Breast epithelium (tissue), 3 donors: ENCODE results near the gene SLC39A11.

Experiments
- CTCF ChIP-seq, 3 donors: fragments of 450-650 bp; IDR thresholded peaks; one replicate each; pipeline ENCODE4 v1.5.1; 2016 to 2017; ENCODE audit warnings: antibody characterized with exemption in 3 of 3, mild to moderate bottlenecking in 3 of 3, moderate library complexity in 3 of 3
- POLR2A ChIP-seq: fragments of 450-650 bp; IDR thresholded peaks from one replicate; pipeline ENCODE4 v1.6.1; 2016; ENCODE audit warnings: antibody characterized with exemption, mild to moderate bottlenecking, moderate library complexity
- POLR2AphosphoS5 ChIP-seq, 3 donors: sonication (generic); formaldehyde crosslinking; IDR thresholded peaks; one replicate each; pipeline ENCODE4 v1.6.1; 2017; ENCODE audit warnings: antibody characterized with exemption in 3 of 3

DNA sequence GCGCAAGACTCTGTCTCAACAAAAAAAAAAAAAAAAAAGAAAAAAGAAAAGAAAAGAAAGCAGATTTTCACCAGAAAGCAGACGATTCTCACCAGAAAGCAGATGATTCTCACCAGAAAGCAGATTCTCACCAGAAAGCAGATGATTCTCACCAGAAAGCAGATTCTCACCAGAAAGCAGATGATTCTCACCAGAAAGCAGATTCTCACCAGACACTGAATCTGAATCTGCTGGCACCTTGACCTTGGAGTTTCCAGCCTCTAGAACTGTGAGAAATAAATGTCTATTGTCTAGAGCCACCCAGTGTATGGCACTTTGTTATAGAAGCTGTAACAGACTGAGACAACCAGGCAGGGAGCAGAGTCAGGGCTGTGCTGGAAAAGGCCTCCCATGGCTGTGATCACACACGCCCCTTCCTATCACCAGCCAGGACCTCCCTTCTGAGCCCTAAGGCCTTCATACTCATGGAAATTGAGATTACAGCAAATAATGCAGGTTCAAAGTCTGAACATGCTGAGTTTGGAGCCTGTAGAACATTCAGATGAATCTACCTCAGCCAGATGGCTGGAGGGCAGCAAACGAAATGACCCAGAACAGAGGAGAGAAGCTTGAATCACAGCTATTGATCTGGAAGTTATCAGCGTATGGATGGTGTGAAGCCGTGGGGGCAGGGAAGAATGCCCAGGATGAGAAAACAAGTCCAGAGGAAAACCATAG is 309.3 kb downstream of the SLC39A11 start:
- no peak for TF ChIP-seq POLR2A
- TF ChIP-seq CTCF (IDR thresholded peaks at IDR 0.05), result no peak
- no peak for TF ChIP-seq POLR2AphosphoS5 (IDR thresholded peaks at IDR 0.05)
